ENCODE results near the gene LY86. TPM values are rescaled to one million over a fixed set of nuclear protein-coding genes. Genes with fewer than 3 reads are reported as not detected.

The LY86 gene
- total RNA-seq, 1 experiment from 2014 or later = not detected

GRCh38 chr6:6569811-6570164 lies 18.7 kb upstream of the LY86 start:
- DNase-seq (ENCODE audit: extremely low read depth, low read depth) = no peak

GRCh38 chr6:6570929-6571671 lies 17.4 kb upstream of the LY86 start:
- DNase-seq (ENCODE audit: extremely low read depth, low read depth) = no peak

- DNase-seq (ENCODE audit: extremely low read depth, low read depth) = no peak
These were observed 13.4 kb upstream of the LY86 start for GRCh38 chr6:6575143-6575542.

GRCh38 chr6:6577735-6578134 lies 10.8 kb upstream of the LY86 start:
- DNase-seq (ENCODE audit: extremely low read depth, low read depth) = no peak

GRCh38 chr6:6579281-6579680 lies 9.2 kb upstream of the LY86 start:
- no peak for DNase-seq (ENCODE audit: extremely low read depth, low read depth)

DNA sequence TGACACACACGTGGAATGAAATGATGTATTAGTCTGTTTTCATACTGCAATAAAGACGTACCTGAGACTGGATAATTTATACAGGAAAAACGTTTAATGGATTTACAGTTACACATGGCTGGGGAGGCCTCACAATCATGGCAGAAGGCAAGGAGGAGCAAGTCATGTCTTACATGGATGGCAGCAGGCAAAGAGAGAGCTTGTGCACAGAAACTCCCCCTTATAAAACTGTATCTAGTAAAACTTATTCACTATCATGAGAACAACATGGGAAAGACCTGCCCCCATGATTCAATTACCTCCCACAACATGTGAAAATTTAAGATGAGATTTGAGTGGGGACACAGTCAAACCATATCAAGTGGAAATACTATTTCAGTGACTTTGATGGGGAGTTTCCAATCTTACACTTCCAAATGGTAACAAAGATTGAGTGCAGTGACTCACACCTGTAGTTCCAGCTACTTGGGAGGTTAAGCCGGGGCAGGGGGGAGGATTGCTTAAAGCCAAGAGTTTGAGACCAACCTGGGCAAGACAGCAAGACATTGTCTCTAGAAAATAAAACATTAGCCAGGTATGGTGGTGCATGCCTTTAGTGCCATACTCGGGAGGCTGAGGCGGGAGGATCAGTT lies 8.2 kb upstream of the LY86 start:
- DNase-seq (ENCODE audit: extremely low read depth, low read depth) = no peak

- DNase-seq (ENCODE audit: extremely low read depth, low read depth) = no peak
These were observed 7.5 kb upstream of the LY86 start for GRCh38 chr6:6581054-6581453.

- no peak for DNase-seq (ENCODE audit: extremely low read depth, low read depth)
These were observed 6.4 kb upstream of the LY86 start for GRCh38 chr6:6582131-6582530.

GRCh38 chr6:6583836-6584235 lies 4.7 kb upstream of the LY86 start:
- no peak for DNase-seq (ENCODE audit: extremely low read depth, low read depth)

DNA sequence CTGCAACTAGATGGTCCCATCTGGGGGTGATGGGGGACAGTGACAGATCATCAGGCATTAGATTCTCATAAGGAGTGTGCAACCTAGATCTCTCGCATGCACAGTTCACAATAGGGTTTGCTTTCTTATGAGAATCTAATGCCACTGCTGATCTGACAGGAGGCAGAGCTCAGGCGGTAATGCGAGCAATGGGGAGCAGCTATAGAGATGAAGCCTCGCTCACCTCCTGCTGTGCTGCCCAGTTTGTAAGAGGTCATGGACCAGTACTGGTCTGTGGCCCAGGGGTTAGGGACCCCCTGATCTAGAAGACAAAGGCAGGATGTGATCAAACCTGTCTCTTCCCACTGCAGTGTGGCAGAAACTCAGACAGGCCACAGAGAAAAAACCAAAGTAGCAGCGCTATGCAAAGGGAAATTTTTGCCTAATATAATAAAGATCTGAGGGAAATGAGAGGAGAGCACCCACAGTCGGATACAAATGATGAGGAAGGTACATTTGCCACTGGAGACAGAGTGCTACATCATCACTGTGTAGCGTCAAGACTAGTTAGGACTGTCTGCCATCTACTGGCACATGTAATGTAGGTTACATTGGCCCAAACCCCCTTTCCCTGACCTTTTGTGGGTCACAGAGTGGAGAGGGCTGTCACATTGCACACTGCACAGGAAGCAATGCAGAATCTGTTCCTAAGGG lies 4.1 kb upstream of the LY86 start:
- DNase-seq (ENCODE audit: extremely low read depth, low read depth) = no peak

DNA sequence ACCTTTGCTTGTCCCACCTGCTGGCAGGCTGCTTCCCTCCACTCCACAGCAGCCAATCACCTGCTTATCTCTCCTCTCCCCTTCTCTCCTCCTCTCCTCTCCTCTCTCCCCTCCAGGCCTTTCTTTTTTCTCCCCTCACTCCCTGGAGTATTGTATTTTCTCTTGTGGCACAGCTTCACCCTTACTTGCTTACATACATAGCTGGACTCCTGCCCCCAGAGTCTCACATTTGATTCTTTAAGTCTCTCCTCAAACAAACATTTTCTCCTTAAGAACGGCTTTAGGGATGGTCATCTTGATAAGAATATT lies 3.6 kb upstream of the LY86 start:
- DNase-seq (ENCODE audit: extremely low read depth, low read depth) = no peak

DNA sequence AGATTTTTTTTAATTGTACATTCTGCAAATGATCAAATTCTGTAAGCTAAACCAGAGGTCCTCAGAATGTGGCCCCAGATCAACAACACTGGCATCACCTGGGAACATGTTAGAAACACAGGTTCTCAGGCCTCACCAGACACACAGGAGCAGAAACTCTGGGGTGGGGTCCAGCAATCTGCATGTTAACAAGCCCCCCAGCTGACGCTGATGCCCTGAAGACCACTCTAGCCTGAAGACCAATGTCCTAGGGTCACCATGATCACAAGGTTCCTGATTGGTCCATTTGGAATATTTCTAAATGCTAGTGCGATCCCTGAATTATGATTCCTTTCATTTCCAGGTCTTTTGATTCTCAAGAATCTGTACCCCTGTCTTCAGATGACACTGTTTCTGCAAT lies 2.4 kb upstream of the LY86 start:
- DNase-seq (ENCODE audit: extremely low read depth, low read depth) = no peak

DNA sequence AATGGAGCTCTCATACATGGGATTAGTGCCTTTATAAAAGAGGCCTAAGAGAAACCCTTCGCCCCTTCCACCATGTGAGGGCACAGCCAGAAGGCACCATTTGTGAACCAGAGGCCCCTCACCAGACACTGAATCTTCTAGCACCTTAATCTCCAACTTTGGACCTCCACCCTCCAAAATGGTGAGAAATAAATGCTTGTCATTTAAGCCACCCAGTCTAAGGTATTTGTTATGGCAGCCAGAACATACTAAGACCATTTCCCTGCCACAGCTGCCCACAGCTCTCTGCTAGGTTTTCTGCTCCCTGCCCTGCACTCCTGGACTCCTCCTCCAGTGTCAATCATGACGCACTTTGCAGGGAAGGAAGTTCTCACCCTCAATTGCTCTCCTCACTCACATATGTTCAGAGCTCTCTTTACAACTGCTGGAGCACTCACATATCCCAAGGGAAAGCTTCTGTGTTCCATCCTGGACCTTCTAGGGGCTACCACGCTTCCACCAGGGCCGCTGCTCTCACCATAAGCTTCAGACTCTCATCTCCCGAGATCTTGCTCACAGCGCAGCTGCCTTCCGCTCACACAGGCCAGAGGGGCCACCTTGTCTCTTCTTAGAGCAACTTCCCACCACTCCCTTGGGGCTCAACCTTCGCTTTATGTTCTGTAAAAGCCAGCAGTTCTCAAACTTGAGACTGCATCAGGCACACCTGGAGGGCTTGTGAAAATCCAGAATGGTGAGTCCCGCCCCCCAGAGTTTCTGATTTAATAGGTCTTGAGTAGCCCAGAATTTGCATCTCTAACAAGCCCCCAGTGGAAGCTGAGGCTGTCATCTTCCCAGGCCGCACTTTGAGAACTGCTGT lies 1.6 kb upstream of the LY86 start:
- no peak for DNase-seq (ENCODE audit: extremely low read depth, low read depth)

DNA sequence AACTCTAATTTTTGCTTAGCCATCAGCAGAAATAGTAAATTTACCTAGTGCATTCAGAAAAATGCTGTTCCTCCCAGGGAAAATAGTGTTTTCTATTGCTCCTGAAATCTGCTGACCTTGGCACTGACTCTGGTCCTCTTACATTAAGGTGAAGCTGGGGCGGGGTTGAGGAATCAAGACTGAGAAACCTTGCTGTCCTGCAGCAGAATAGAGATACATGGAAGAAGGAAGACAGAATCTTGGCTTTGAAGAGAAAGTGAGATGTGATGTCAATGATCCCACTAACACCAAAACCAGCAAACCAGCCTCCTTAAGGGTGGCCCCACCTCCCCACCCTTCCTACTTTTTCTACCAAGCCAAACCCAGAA lies 840 bp upstream of the LY86 start:
- no peak for DNase-seq (ENCODE audit: extremely low read depth, low read depth)

DNA sequence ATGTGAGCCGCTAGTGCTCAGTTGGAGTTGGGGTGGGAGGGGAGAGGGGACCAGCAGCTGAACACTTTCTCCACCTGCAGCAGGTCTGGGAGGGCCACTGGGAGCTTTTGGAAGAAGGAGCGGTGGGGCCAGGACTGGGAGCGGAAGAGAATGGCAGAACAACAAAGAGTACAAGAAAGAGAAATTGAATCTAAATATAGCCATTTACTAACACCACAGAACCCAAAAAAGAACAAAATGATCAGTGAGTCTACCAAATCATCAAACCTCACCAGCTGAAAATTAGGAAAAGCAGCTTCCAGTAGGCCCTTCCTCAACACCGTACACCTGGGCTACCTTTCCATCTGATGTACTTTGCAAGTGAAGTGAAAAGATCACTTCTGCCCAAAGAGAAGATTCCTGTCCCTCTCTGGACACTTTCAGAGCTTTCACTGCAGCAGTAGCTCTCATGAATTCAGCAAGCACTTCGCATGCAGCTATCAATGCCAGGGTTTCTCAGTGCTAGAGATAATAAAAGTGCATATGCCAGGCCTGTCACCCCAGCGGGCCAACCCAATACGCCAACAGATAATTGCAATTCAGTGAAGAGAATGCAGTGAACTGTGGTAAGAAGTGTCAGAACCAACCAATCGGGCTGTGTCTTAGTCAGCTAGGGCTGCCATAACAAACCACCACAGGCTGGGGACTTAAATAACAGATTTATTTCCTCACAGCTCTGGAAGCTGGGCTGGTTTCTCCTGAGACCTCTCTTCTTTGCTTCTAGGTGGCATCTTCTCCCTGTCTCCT lies 597 bp downstream of the LY86 start:
- no peak for DNase-seq (ENCODE audit: extremely low read depth, low read depth)

- DNase-seq (ENCODE audit: extremely low read depth, low read depth) = no peak
These were observed 2.0 kb downstream of the LY86 start for GRCh38 chr6:6590530-6590929.

DNA sequence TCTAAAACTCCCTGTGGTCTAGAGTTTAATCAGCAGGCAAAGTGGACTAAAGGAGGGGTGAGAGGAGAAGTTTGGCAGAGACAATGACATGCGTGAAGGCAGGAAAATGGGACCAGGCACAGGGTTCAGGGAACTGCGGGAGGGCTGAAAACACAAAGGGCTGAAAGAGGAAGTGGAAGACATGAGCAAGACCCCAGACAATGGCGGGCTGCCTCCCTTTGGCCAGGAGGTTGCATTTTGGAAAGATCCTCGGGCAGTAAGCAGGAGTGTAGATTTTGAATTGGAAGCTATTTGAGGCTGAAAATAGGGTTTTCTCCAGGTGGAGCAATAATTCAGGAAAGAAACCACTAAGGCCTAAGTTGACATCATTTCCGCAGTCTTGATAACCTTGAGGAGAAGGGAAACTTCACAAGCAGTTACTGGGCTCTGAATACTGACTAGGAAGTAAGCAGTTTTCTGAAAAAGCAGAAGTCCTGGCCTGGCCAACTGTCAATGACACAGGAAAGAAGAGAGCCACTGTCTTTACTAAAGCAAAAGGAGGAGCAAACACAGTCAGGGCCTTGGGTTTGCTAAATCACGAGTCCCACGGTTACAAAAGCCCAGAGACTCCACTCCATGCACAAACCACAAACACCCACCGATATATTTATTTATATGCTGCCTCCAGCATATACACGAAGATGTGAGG lies 3.4 kb downstream of the LY86 start:
- DNase-seq (ENCODE audit: extremely low read depth, low read depth) = no peak

DNA sequence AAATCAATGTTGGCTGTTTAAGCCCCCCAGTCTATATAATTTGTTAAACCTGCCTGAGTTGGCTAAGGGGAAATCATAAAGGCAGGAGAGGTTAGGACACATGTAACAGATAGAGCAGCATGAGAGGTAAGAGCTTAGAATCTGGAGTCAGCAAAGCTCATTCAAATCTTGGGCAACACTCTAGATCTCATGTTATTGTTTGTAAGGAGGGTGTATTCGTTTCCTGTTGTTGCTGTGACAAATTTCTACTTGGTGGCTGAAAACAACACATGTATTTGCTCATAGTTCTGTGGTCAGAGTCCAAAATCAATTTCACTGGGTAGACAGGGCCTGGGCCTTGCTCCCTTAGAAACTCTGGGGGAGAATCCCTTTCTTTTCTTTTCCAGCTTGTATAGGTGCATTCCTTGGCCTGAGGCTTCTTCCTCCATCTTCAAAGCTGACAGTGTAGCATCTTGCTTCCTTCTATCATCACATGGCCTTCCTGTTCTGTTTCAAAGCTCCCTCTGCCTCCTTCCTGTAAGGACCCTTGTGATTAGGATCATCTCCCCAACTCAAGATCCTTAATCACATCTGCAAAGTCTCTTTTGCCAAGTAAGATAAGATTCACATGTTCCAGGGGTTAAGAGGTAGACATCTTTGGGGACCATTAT lies 4.4 kb downstream of the LY86 start:
- no peak for DNase-seq (ENCODE audit: extremely low read depth, low read depth)

DNA sequence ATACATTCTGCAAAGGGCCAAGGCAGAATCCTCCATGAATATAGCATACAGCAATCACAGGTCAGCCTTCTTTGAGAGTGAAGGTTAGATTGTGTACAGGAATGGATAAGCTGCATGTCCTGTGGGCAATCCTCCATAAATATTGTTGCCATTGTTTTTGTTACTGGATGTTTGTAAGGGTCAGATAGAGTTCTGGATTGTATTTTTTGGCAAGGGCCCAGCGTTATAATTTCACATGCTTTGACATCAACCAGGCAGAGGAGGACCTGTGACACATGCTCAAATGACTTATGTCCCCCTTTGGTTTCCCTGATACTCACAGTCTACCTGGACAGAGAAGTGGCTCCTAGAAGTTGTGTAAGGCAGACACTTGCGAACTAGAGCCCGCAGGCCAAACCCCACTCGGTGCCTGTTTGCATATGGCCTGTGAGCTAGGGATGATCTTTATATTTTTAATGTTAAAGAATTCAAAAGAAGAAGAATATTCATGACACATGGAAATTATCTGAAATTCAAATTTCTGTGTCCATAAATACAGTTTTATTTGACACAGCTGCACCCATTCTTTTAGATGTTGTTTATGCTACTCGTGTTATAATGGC lies 5.4 kb downstream of the LY86 start:
- no peak for DNase-seq (ENCODE audit: extremely low read depth, low read depth)

All from NCI-H460 (cell line).